GM12878 (cell line): ENCODE data around the gene CREG2. TPM values are rescaled to one million over a fixed set of nuclear protein-coding genes. Genes with fewer than 3 reads are reported as not detected.

ENCODE experiments used
- ATAC-seq: fragments of 200-7000 bp; cut with Tn5 transposase; 3 replicates; pipeline ENCODE4 v1.9.1; 2020; ENCODE audit warnings: mild to moderate bottlenecking, moderate library complexity
- BruUV-seq: library from RNA; stranded (reverse); fragments of 400-500 nt; replicated peaks from 2 replicates; lab custom pipeline; 2021; lab: Mats Ljungman, UMichigan
- CTCF ChIA-PET: fragments of 300-600 bp; sonication (Branson Sonifier 250); formaldehyde crosslinking; extraction: SDS; loops from one replicate; lab custom pipeline; 2021; ENCODE audit warnings: inconsistent platforms; lab: Yijun Ruan, JAX
- POLR2A ChIA-PET: fragments of 350-600 bp; formaldehyde crosslinking; extraction: SDS; loops from one replicate; lab custom pipeline; 2021; ENCODE audit warnings: inconsistent platforms; lab: Charles Lee
- RAD21 ChIA-PET: fragments of 300-600 bp; sonication (Branson Sonifier 250); formaldehyde crosslinking; loops from one replicate; lab custom pipeline; 2023; ENCODE audit warnings: antibody characterized with exemption; ENCODE audit not compliant: unreplicated experiment; lab: Charles Lee
- SMC1A ChIA-PET: fragments of 300-600 bp; sonication (Branson Sonifier 250); formaldehyde crosslinking; loops from one replicate; lab custom pipeline; 2023; ENCODE audit not compliant: unreplicated experiment, uncharacterized antibody; lab: Charles Lee
- DNase-seq: peaks from one replicate; pipeline ENCODE4 v3.0.0-alpha.2; 2011; ENCODE audit warnings: low read depth, low spot score
- FAIRE-seq: peaks from 3 replicates; lab custom pipeline; 2011; peaks lifted over from hg19 to GRCh38; lab: Jason Lieb, UNC
- H2AFZ ChIP-seq: 2 replicates; pipeline ENCODE4 v1.6.0; 2011; ENCODE audit warnings: low read depth, low read length, control low read depth; ENCODE audit not compliant: control insufficient read depth
- H3K27ac ChIP-seq: 2 replicates; pipeline ENCODE4 v1.5.1; 2011; ENCODE audit warnings: control low read depth; ENCODE audit not compliant: control insufficient read depth, insufficient read depth
- H3K27me3 ChIP-seq, 2 experiments: replicated peaks in 1 of 2; 2 replicates each; pipeline versions ENCODE4 v1.6.0 to v1.6.1; 2011; ENCODE audit warnings: low read length in 1 of 2; ENCODE audit not compliant: control insufficient read depth in 2 of 2, insufficient read depth in 2 of 2
- H3K36me3 ChIP-seq, 2 experiments: 2 replicates each; pipeline ENCODE4 v1.5.1; 2011; ENCODE audit warnings: low read length in 1 of 2; ENCODE audit not compliant: control insufficient read depth in 2 of 2, insufficient read depth in 2 of 2
- H3K4me1 ChIP-seq: 2 replicates; pipeline ENCODE4 v1.6.1; 2011; ENCODE audit warnings: mild to moderate bottlenecking, low read length, moderate library complexity, mixed read lengths; ENCODE audit not compliant: control insufficient read depth, insufficient read depth
- H3K4me2 ChIP-seq: 2 replicates; pipeline ENCODE4 v1.6.0; 2011; ENCODE audit warnings: control low read depth; ENCODE audit not compliant: control insufficient read depth, insufficient read depth
- H3K4me3 ChIP-seq: fragments of 200-600 bp; sonication (generic); 2 replicates; pipeline ENCODE4 v1.5.1; 2016
- H3K79me2 ChIP-seq: 2 replicates; pipeline ENCODE4 v1.6.0; 2011; ENCODE audit warnings: low read length; ENCODE audit not compliant: control insufficient read depth, insufficient read depth
- H3K9ac ChIP-seq: 2 replicates; pipeline ENCODE4 v1.8.0; 2011; ENCODE audit warnings: low read length, control low read depth, mixed read lengths; ENCODE audit not compliant: control insufficient read depth, insufficient read depth
- H3K9me3 ChIP-seq: replicated peaks from 3 replicates; pipeline ENCODE4 v1.5.1; 2011; ENCODE audit warnings: mild to moderate bottlenecking, low read length; ENCODE audit not compliant: control insufficient read depth, insufficient read depth
- H4K20me1 ChIP-seq: 2 replicates; pipeline ENCODE4 v1.6.0; 2011; ENCODE audit not compliant: control insufficient read depth, insufficient read depth
- CTCF ChIP-seq, 3 experiments: IDR thresholded peaks in 2 of 3; conservative IDR thresholded peaks in 1 of 3; 2 replicates each; pipeline ENCODE4 v1.5.1; 2011; ENCODE audit warnings: low read depth in 3 of 3, low read length in 3 of 3, mild to moderate bottlenecking in 3 of 3, control low read depth in 2 of 3, moderate library complexity in 2 of 3, inconsistent platforms in 1 of 3, mixed read lengths in 1 of 3; ENCODE audit not compliant: control insufficient read depth in 2 of 3, insufficient read depth in 1 of 3; ENCODE audit errors: extremely low read depth in 1 of 3
- DPF2 ChIP-seq: fragments of 450-650 bp; IDR thresholded peaks from 2 replicates; pipeline ENCODE4 v1.6.1; 2017; ENCODE audit warnings: mild to moderate bottlenecking
- ELK1 ChIP-seq: IDR thresholded peaks from 2 replicates; pipeline ENCODE4 v1.6.1; 2012; ENCODE audit warnings: low read depth, low read length, improper control_type of control experiment
- SMAD1 ChIP-seq: fragments of 450-650 bp; IDR thresholded peaks from 2 replicates; pipeline ENCODE4 v1.6.1; 2018; ENCODE audit warnings: mild to moderate bottlenecking, low read depth; ENCODE audit not compliant: partially characterized antibody
- SREBF1 ChIP-seq: IDR thresholded peaks from 2 replicates; pipeline ENCODE4 v1.6.1; 2012; ENCODE audit warnings: mild to moderate bottlenecking, low read length
- STAT1 ChIP-seq: fragments of 450-650 bp; conservative IDR thresholded peaks from 2 replicates; pipeline ENCODE4 v1.6.1; 2014; ENCODE audit warnings: antibody characterized with exemption, mild to moderate bottlenecking
- ZBTB40 ChIP-seq: fragments of 450-650 bp; IDR thresholded peaks from 2 replicates; pipeline ENCODE4 v1.6.1; 2016; ENCODE audit warnings: mild to moderate bottlenecking, moderate library complexity, borderline replicate concordance
- WGBS: methylation state at CpG from one replicate; pipeline ENCODE4 v1.1.6; 2016; ENCODE audit warnings: low lambda C conversion rate; ENCODE audit not compliant: insufficient replicate concordance, insufficient coverage; ENCODE audit errors: missing lambda C conversion rate; 5-methylcytosine and 5-hydroxymethylcytosine counted together
- in situ Hi-C: fragments of 300-500 bp; cut with MboI; formaldehyde crosslinking; loops from 9 replicates; pipeline ENCODE4 v1.14.3; 2018; ENCODE audit warnings: mixed read lengths
- intact Hi-C: fragments of 100-400 bp; cut with micrococcal nuclease; formaldehyde crosslinking; loops from one replicate; pipeline ENCODE4 v1.14.2; 2022; ENCODE audit not compliant: unreplicated experiment
- polyA plus RNA-seq, 11 experiments: library from polyadenylated mRNA; depleted of rRNA in 4 of 11; unstranded in 6 of 11; stranded (reverse) in 5 of 11; fragments of >200 nt; fragmentation: Nextera tagmentation in 4 of 11; fragmentation: Illumina TruSeq in 1 of 11; extraction: Ambion mirVana in 4 of 11; extraction: Trizol in 1 of 11; gene quantifications; 1 replicate in 1 of 11; 2 replicates in 10 of 11; pipeline versions ENCODE4 v1.2.1 to v1.2.3, GENCODE V29; 2011 to 2016; ENCODE audit warnings: inconsistent platforms in 2 of 11, missing spikeins in 2 of 11, low read depth in 1 of 11
- total RNA-seq, 4 experiments: library from RNA; depleted of rRNA in 3 of 4; stranded (reverse); fragments of >200 nt in 3 of 4; fragmentation: Illumina TruSeq in 1 of 4; extraction: Trizol in 1 of 4; gene quantifications; 2 replicates each; pipeline versions ENCODE4 v1.2.1 to v1.2.3, GENCODE V29; 2013 to 2021

CREG2 gene
- total and polyA plus RNA-seq, 10 of the 15 experiments (the other 5 are each of a cell fraction or from before 2014, with no cell fraction given): not detected

- intact Hi-C loops (loop anchor here (1.0 to 10.0 kb wide), 3 partner anchors 308 to 456 kb away; no protein-coding TSS in a partner anchor), in situ Hi-C loops (loop anchor here (5.0 to 25.0 kb wide), 2 partner anchors 414 to 1044 kb away; partner anchors contain the start of gene SLC9A4)
- H3K27me3 ChIP-seq: no peaks in the 10 kb centered on the region; a peak in 2 of 4 replicates
- no peak overlapping the region for H2AFZ ChIP-seq
- ChIA-PET POLR2A (no interaction called here), CTCF (interaction anchor here (0.6 to 6.9 kb wide), 36 partner anchors 8 to 822 kb away, joined by 3 to 76 read pairs (median 5); no protein-coding TSS in a partner anchor), SMC1A (interaction anchor here (0.6 to 3.8 kb wide), 24 partner anchors 11 to 822 kb away, joined by 3 to 24 read pairs (median 4); no protein-coding TSS in a partner anchor), RAD21 (interaction anchor here (0.6 to 3.7 kb wide), 12 partner anchors 76 to 1130 kb away, joined by 3 to 25 read pairs (median 4); no protein-coding TSS in a partner anchor)
- H4K20me1 ChIP-seq: no peaks in the 10 kb centered on the region
- no peaks in the 10 kb centered on the region for H3K9me3 ChIP-seq
- no peaks in the 10 kb centered on the region for H3K36me3 ChIP-seq
- no peak overlapping the region for H3K9ac ChIP-seq
- no peak for FAIRE-seq
- ATAC-seq: no peak
- 65% methylated on average over 12 of the region's 12 CpGs for WGBS
- no peaks in the 10 kb centered on the region for H3K4me1 ChIP-seq
- H3K4me2 ChIP-seq: no peak overlapping the region
- H3K27ac ChIP-seq: no peak overlapping the region
- TF ChIP-seq CTCF (IDR thresholded peaks at IDR 0.05 in 2 of 3, conservative IDR thresholded peaks at IDR 0.05 in 1 of 3; ENCODE audit: control insufficient read depth in 2 of 3, extremely low read depth in 1 of 3, insufficient read depth in 1 of 3, low read depth in 3 of 3, low read length in 3 of 3): no peak
- no peaks in the 10 kb centered on the region for H3K79me2 ChIP-seq
- no TSS peak for BruUV-seq
- no peak overlapping the region for H3K4me3 ChIP-seq
- no peak for DNase-seq
Observed at GRCh38 chr2:101418460-101419095, 31.3 kb upstream of the CREG2 start.

- BruUV-seq: no TSS peak
- RAD21 ChIA-PET: interaction anchor here (1.1 to 3.7 kb wide), 3 partner anchors 67 to 404 kb away, joined by 3 to 25 read pairs (median 3); no protein-coding TSS in a partner anchor
- intact Hi-C loops (loop anchor here (10.0 kb wide), 1 partner anchor 458 kb away; no protein-coding TSS in a partner anchor), in situ Hi-C loops (loop anchor here (5.0 to 25.0 kb wide), 2 partner anchors 416 to 1046 kb away; partner anchors contain the start of gene SLC9A4)
- H3K79me2 ChIP-seq: no peaks in the 10 kb centered on the region
- WGBS: 58% methylated on average over 5 of the region's 5 CpGs
- no peak overlapping the region for H3K4me2 ChIP-seq
- POLR2A ChIA-PET: no interaction called here
- no peaks in the 10 kb centered on the region for H3K9me3 ChIP-seq
- no peak for ATAC-seq
- H3K4me1 ChIP-seq: no peaks in the 10 kb centered on the region
- no peak overlapping the region for H3K4me3 ChIP-seq
- H3K27ac ChIP-seq: no peak overlapping the region
- CTCF ChIA-PET: interaction anchor here (0.6 to 6.9 kb wide), 9 partner anchors 67 to 1032 kb away, joined by 3 to 76 read pairs (median 4); no protein-coding TSS in a partner anchor
- H2AFZ ChIP-seq: no peak overlapping the region
- H3K9ac ChIP-seq: no peak overlapping the region
- SMC1A ChIA-PET: interaction anchor here (1.0 to 3.8 kb wide), 2 partner anchors 309 to 457 kb away, joined by 3 to 24 read pairs; no protein-coding TSS in a partner anchor
- DNase-seq: no peak
- H4K20me1 ChIP-seq: no peaks in the 10 kb centered on the region
- H3K27me3 ChIP-seq: no peaks in the 10 kb centered on the region; a peak in 1 of 4 replicates
- no peaks in the 10 kb centered on the region for H3K36me3 ChIP-seq
- no peak for FAIRE-seq
- TF ChIP-seq SREBF1 (no peak), ZBTB40 (no peak), SMAD1 (no peak), STAT1 (no peak), DPF2 (no peak), ELK1 (no peak)
Observed at GRCh38 chr2:101416609-101417008, 29.3 kb upstream of the CREG2 start.
